ENCODE results near the gene SLC24A4. TPM values are rescaled to one million over a fixed set of nuclear protein-coding genes. Genes with fewer than 3 reads are reported as not detected.

Gene SLC24A4
- total RNA-seq, 2 donors from 2014 or later = 2.7 to 4.4 TPM

GRCh38 chr14:92451755-92452154 lies 128.8 kb downstream of the SLC24A4 start:
- no peak overlapping the region for H3K4me3 ChIP-seq
- H3K27me3 ChIP-seq (replicated peaks; ENCODE audit: insufficient read depth) = no peaks in the 10 kb centered on the region
- no peak overlapping the region for H3K27ac ChIP-seq
- no peak for TF ChIP-seq CTCF (IDR thresholded peaks at IDR 0.05)
- DNase-seq (ENCODE audit: low spot score) (no peak), ATAC-seq (ENCODE audit: insufficient number of reproducible peaks, low FRiP score, low read depth) (no peak)
- peaks cover 0 to 4% of the 10 kb centered on the region in 2 donors for H3K4me1 ChIP-seq (ENCODE audit: control insufficient read depth in 1 of 2, low read depth in 2 of 2)
- no peaks in the 10 kb centered on the region for H3K9me3 ChIP-seq
- H3K36me3 ChIP-seq = no peaks in the 10 kb centered on the region

GRCh38 chr14:92452471-92452870 lies 129.5 kb downstream of the SLC24A4 start:
- no peaks in the 10 kb centered on the region for H3K36me3 ChIP-seq
- no peak overlapping the region for H3K4me3 ChIP-seq
- no peak overlapping the region for H3K27ac ChIP-seq
- no peaks in the 10 kb centered on the region for H3K9me3 ChIP-seq
- peaks cover 0 to 7% of the 10 kb centered on the region in 2 donors for H3K4me1 ChIP-seq (ENCODE audit: control insufficient read depth in 1 of 2, low read depth in 2 of 2)
- H3K27me3 ChIP-seq (replicated peaks; ENCODE audit: insufficient read depth) = no peaks in the 10 kb centered on the region
- DNase-seq (ENCODE audit: low spot score) = no peak
- ATAC-seq (ENCODE audit: insufficient number of reproducible peaks, low FRiP score, low read depth) = no peak
- no peak for TF ChIP-seq CTCF (IDR thresholded peaks at IDR 0.05)

GRCh38 chr14:92453691-92454090 lies 130.7 kb downstream of the SLC24A4 start:
- no peak overlapping the region for H3K4me3 ChIP-seq
- H3K4me1 ChIP-seq (ENCODE audit: control insufficient read depth in 1 of 2, low read depth in 2 of 2) = peaks cover 0 to 7% of the 10 kb centered on the region in 2 donors
- H3K36me3 ChIP-seq = no peaks in the 10 kb centered on the region
- no peaks in the 10 kb centered on the region for H3K27me3 ChIP-seq (replicated peaks; ENCODE audit: insufficient read depth)
- no peak for ATAC-seq (ENCODE audit: insufficient number of reproducible peaks, low FRiP score, low read depth)
- TF ChIP-seq CTCF (IDR thresholded peaks at IDR 0.05) = no peak
- H3K9me3 ChIP-seq = no peaks in the 10 kb centered on the region
- DNase-seq (ENCODE audit: low spot score) = no peak
- no peak overlapping the region for H3K27ac ChIP-seq

- no peaks in the 10 kb centered on the region for H3K9me3 ChIP-seq
- no peak overlapping the region for H3K27ac ChIP-seq
- H3K4me3 ChIP-seq = no peak overlapping the region
- no peaks in the 10 kb centered on the region for H3K36me3 ChIP-seq
- no peak for TF ChIP-seq CTCF (IDR thresholded peaks at IDR 0.05)
- H3K4me1 ChIP-seq (ENCODE audit: control insufficient read depth in 1 of 2, low read depth in 2 of 2) = peaks cover 0 to 7% of the 10 kb centered on the region in 2 donors
- no peaks in the 10 kb centered on the region for H3K27me3 ChIP-seq (replicated peaks; ENCODE audit: insufficient read depth)
- ATAC-seq (ENCODE audit: insufficient number of reproducible peaks, low FRiP score, low read depth) = no peak
- DNase-seq (ENCODE audit: low spot score) = no peak
Observed at GRCh38 chr14:92455231-92455630, 132.3 kb downstream of the SLC24A4 start.

- peak; percentile 78 for TF ChIP-seq CTCF (IDR thresholded peaks at IDR 0.05)
- no peak for DNase-seq (ENCODE audit: low spot score)
- peak; percentile 11 for ATAC-seq (ENCODE audit: insufficient number of reproducible peaks, low FRiP score, low read depth)
- no peaks in the 10 kb centered on the region for H3K9me3 ChIP-seq
- peaks cover 6 to 19% of the 10 kb centered on the region in 2 donors for H3K4me1 ChIP-seq (ENCODE audit: control insufficient read depth in 1 of 2, low read depth in 2 of 2)
- H3K4me3 ChIP-seq = no peak overlapping the region
- no peak overlapping the region for H3K27ac ChIP-seq
- no peaks in the 10 kb centered on the region for H3K36me3 ChIP-seq
- no peaks in the 10 kb centered on the region for H3K27me3 ChIP-seq (replicated peaks; ENCODE audit: insufficient read depth)
Observed at GRCh38 chr14:92456215-92457015, 133.4 kb downstream of the SLC24A4 start.
